Measurements from ENCODE around the gene LRRC66.

Gene LRRC66, protein sequence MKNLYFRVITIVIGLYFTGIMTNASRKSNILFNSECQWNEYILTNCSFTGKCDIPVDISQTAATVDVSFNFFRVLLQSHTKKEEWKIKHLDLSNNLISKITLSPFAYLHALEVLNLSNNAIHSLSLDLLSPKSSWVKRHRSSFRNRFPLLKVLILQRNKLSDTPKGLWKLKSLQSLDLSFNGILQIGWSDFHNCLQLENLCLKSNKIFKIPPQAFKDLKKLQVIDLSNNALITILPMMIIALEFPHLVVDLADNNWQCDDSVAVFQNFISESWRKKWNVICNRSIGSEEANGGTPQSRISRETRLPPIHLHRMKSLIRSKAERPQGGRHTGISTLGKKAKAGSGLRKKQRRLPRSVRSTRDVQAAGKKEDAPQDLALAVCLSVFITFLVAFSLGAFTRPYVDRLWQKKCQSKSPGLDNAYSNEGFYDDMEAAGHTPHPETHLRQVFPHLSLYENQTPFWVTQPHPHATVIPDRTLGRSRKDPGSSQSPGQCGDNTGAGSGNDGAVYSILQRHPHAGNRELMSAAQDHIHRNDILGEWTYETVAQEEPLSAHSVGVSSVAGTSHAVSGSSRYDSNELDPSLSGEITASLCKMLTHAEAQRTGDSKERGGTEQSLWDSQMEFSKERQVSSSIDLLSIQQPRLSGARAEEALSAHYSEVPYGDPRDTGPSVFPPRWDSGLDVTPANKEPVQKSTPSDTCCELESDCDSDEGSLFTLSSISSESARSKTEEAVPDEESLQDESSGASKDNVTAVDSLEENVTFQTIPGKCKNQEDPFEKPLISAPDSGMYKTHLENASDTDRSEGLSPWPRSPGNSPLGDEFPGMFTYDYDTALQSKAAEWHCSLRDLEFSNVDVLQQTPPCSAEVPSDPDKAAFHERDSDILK

DNA sequence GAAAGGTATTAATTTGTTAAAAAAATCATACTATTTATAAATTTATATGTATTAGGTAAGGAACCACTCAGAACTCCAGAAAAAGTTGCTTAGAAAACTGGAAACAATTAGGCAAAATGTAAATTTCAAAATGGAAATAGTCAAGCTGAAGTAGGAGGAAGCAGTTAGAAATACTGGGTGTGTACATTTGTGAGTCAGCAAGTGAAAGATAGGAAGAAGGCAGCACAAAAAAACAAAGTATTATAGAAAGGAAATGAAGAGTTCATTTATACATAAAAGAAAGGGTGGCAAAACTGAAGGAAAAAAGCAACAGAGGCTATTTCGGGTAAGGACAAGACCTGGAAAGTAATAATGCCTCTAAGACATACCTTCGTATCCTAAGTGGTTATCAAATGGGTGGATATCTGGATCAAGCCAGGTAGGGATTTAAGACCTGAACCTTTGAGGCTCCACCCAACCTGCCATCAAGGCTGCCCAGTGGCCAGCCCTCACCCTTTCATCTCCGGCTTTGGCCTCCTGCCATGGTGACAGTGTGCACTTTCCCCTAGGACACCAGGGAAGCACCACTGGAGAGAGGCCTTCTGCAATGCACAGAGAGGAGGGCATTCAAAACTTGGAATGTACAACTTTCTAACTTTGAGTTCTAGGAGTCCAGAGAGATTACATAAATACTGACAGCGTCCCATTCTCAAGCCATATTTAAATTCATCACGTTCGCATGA lies at the start of gene LRRC66:
LRRC66 (minus strand) TSS at position 428 of the 722 bp plus-strand sequence. CDS start 2,750 bp downstream, outside the sequence.
- TF ChIP-seq, protein P1, sequence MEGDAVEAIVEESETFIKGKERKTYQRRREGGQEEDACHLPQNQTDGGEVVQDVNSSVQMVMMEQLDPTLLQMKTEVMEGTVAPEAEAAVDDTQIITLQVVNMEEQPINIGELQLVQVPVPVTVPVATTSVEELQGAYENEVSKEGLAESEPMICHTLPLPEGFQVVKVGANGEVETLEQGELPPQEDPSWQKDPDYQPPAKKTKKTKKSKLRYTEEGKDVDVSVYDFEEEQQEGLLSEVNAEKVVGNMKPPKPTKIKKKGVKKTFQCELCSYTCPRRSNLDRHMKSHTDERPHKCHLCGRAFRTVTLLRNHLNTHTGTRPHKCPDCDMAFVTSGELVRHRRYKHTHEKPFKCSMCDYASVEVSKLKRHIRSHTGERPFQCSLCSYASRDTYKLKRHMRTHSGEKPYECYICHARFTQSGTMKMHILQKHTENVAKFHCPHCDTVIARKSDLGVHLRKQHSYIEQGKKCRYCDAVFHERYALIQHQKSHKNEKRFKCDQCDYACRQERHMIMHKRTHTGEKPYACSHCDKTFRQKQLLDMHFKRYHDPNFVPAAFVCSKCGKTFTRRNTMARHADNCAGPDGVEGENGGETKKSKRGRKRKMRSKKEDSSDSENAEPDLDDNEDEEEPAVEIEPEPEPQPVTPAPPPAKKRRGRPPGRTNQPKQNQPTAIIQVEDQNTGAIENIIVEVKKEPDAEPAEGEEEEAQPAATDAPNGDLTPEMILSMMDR (IDR thresholded peaks at IDR 0.05; ENCODE audit: extremely low read depth, insufficient read depth, missing control alignments) = no peak
- no peak for DNase-seq (ENCODE audit: low spot score)
- in situ Hi-C loops (cut with MboI; ENCODE audit: low pct_unique_long_range_greater_than_20kb, low sequenced_read_pairs, unreplicated experiment) = loop anchor here (10.0 kb wide), 1 partner anchor 125 kb away; no protein-coding TSS in a partner anchor

DNA sequence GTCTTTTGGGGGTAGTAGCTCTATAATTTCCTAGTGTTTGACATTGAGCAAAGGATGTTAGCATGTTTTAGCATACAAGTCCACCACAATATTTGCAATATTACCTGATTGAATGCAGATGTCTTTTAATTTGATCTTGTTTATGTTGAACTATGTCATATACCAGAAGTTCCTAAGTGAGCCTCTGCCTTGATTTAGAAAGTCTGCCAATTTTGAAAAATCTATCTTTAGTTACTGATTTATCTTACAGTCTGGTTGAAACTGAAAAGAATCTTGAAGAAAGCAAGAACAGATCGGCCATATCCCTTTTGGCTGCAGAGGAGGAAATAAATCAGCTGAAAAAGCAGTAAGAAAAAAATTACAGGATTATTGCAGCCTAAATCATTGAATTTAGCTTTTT lies 49.4 kb upstream of the LRRC66 start:
- TF ChIP-seq, protein P1 (IDR thresholded peaks at IDR 0.05; ENCODE audit: extremely low read depth, insufficient read depth, missing control alignments) = no peak
- in situ Hi-C loops (cut with MboI; ENCODE audit: low pct_unique_long_range_greater_than_20kb, low sequenced_read_pairs, unreplicated experiment) = no loop called here
- DNase-seq (ENCODE audit: low spot score) = no peak

DNA sequence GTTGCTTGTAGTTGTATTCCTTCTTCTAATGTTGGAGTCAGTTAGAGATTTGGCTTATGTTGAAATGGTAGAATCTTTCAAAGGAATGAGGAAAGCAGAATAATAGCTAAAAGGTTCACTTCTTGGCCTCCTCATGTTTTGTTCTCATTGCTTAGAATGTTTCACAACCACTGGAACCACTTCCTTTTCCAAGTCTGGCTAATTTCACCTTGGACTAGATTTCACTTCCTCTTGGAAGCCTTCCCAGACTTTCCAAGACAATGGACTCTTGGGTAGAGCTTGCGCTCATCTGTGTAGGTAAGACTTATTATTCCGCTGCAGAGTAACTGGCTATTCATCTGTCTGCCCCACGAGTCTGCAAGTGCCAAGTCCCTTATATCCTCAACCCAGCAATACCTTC lies 39.2 kb upstream of the LRRC66 start:
- no peak for DNase-seq (ENCODE audit: low spot score)
- TF ChIP-seq, protein P1 (IDR thresholded peaks at IDR 0.05; ENCODE audit: extremely low read depth, insufficient read depth, missing control alignments) = no peak
- in situ Hi-C loops (cut with MboI; ENCODE audit: low pct_unique_long_range_greater_than_20kb, low sequenced_read_pairs, unreplicated experiment) = no loop called here

DNA sequence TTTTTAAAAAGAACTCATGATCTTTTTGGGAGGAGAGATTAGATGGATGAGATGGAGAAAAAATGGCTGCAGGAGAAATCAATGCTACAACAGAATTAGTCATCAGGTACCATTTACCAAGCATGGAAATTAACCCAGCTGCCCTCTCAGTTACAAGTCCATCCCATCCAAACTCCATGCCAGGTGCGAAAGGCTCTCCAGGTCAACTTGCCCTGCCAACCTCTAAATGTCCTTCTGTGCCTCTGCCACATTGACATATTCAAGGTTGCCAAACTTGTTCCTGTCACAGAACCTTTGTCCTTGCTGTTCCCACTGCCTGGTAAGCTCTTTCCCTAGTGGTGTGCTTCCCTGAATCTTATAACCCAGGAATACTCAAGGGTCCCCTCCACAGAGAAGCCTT lies 38.1 kb upstream of the LRRC66 start:
- in situ Hi-C loops (cut with MboI; ENCODE audit: low pct_unique_long_range_greater_than_20kb, low sequenced_read_pairs, unreplicated experiment) = no loop called here
- TF ChIP-seq, protein P1 (IDR thresholded peaks at IDR 0.05; ENCODE audit: extremely low read depth, insufficient read depth, missing control alignments) = no peak
- no peak for DNase-seq (ENCODE audit: low spot score)

DNA sequence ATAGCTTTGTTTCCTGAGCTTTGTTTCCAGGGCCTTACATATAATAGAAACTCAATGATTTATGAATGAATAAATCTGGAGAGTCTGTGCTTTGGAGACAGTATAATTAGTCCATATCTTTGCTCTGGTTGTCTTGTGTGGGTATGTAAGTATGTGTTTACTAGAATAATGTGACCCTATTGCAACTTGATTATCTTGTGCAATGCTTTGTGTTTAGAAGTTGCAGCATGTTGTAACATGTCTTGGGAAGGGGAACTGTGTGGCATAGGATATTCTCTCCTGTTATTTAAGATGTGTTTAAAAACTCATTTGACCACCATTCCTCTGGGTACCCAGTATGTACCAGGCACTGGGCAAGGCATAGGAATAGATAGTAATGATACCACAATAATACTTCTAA lies 37.0 kb upstream of the LRRC66 start:
- no peak for DNase-seq (ENCODE audit: low spot score)
- TF ChIP-seq, protein P1 (IDR thresholded peaks at IDR 0.05; ENCODE audit: extremely low read depth, insufficient read depth, missing control alignments) = no peak
- in situ Hi-C loops (cut with MboI; ENCODE audit: low pct_unique_long_range_greater_than_20kb, low sequenced_read_pairs, unreplicated experiment) = no loop called here

DNA sequence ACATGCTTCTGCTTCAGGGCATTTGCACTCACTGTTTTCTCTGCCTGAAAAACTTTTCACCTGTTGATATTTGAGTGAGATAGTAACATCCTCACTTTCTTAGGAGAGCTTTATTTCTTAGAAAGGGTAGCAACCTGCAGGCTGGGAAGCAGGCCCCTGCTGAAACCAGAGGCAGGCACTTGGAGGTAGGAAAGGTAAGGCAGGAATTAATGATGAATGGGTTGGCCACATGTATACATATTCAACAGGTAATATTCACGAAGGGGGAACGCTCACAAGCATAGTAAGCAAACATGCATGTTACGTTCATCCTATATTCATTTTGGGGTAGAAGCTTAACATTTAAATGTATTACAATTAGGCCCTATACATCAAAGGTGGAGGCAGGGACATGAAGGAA lies 34.1 kb upstream of the LRRC66 start:
- TF ChIP-seq, protein P1 (IDR thresholded peaks at IDR 0.05; ENCODE audit: extremely low read depth, insufficient read depth, missing control alignments) = no peak
- DNase-seq (ENCODE audit: low spot score) = no peak
- in situ Hi-C loops (cut with MboI; ENCODE audit: low pct_unique_long_range_greater_than_20kb, low sequenced_read_pairs, unreplicated experiment) = no loop called here
